Stimulated activated CD8-positive, alpha-beta memory T cell treated with anti-CD3 and anti-CD28 coated beads, Interleukin-12 subunit alpha, Interleukin-12 subunit beta, amount 100 ng/mL, for 1 hour (primary cell): ENCODE measurements around the gene SLC7A7.
A peak's percentile ranks its signal among the peaks of the same experiment; 100 is the strongest.
"Not testable (repeated sequence)": the region's sequence is repeated elsewhere in the genome, so short reads cannot be mapped to it uniquely, and the experiment has no call there.

Experiments used
- DNase-seq: peaks from one replicate; pipeline ENCODE4 v3.0.0-alpha.2; 2020; ENCODE audit warnings: low read depth

The SLC7A7 gene

DNA sequence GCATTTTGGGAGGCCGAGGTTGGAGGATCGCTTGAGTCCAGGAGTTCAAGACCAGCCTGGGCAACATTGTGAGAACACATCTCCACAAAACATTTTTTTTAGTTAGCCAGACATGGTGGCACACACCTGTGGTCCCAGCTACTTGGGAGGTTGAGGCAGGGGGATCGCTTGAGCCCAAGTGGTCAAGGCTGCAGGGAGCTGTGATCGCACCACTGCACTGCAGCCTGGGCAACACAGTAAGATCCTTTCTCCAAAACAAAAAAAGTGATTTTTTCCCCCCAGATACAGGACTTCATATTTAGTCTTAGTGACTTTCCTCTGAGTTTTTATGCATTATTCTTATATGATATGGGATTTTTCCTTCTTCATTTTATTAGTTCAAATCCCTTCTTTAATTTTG is 28.6 kb downstream of the SLC7A7 start:
- DNase-seq: no peak

DNA sequence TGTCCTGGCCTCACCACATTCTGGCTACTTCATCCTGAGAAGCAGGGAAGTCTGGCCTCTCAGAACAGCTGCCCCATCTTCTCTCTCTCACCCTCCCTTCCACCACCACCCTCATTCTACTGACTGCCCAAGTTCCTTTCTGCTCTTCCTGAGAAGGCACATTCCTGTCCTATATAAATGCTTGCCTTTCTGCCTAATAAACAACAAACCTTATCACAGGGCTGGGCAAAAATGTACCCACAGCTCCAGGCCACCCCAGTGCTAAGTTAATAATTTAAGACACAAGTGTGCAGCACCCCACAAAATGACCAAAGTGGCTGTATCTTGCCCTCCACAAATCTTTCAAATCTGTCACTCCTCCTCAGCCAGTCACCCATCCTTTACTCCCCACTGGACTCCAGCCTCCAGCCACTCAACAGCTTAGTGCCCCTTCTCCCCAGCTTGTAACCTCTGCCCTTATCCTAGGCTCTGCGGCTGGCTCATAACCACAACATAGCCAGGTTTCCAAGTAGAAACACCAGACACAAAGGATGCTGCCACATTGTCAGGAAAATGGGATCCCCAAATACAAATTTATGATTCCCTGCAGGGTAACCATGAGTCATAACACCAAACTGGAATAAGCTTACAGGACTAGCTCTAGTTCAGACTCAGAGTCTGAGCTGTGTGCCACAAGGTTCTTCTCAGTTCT is 33.8 kb downstream of the SLC7A7 start:
- DNase-seq: no peak

DNA sequence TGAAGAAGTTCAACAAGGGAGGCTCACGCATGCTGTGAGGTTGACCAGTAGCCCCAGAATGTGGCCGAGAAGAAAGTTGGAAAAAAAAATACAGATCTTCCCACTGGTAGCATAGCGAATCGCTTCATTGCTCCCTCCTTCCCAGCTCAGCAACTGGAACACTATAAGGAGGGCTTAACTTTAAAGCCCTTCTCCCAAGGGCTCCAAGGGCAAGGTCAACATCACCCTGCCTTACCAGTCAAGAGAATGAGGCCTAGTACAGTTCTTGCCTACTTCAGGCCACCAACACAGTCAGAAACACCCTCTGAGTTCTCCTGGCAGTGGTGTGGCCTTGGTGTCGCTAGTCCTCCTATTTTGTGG is 34.3 kb downstream of the SLC7A7 start:
- DNase-seq: no peak

DNA sequence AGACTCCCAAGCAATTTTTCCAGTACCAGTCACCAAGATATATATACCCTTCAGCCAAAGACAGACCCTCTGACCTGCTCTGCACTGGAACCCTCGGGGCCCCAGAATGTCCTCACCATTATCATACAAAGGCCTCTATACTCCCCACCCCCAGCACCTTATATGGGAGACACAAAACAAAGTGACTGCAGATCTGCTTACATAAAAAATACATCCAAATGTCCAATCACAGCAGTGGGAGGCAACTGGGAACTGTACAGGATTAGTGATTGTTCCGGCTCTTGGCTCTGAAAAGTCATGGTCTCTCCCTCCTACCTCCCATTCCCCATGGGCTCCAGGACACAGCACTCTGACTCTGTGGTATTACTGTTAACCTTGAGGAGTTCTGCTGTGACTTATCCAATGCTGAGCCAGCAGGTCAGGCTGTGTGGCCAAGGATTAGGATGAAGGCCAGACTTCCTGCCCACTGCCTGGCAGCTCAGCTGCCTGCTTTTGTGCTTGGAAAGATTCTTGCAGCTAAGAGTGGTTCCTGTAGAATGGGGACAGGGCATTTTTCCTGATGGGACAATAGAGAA is 35.0 kb downstream of the SLC7A7 start:
- no peak for DNase-seq

DNA sequence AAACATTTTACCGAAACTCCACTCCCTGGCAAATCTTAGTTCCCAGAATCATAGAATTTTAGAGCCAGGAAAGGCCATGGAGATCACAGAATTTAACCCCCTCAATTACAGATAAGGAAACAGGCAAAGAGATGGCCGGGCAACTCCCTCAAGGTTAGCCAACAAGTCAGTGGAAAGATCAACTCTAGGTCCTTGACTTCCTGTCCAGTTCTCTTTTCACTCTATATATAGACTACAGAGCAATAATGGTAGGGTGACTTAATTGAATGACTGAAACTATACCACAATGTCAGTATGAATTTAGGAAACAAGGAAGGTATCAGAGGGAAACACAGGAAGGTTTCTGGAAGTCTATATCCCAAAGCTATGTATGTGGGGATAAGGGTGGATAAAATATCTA is 37.2 kb downstream of the SLC7A7 start:
- DNase-seq: no peak

DNA sequence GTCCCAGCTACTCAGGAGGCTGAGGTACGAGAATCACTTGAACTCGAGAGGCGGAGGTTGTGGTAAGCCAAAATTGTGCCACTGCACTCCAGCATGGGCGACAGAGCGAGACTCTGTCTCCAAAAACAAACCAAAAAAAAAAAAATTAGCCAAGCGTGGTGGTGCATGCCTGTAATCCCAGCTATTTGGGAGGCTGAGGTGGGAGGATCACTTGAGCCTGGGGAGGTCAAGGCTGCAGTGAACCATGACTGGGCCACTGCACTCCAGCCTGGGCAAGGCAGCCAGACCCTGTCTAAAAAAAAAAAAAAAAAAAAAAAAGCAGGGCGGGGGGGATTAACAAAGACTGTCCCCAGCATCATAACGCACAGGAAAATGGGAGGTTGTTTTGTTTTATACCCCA is 38.4 kb downstream of the SLC7A7 start:
- DNase-seq: not testable (repeated sequence)

DNA sequence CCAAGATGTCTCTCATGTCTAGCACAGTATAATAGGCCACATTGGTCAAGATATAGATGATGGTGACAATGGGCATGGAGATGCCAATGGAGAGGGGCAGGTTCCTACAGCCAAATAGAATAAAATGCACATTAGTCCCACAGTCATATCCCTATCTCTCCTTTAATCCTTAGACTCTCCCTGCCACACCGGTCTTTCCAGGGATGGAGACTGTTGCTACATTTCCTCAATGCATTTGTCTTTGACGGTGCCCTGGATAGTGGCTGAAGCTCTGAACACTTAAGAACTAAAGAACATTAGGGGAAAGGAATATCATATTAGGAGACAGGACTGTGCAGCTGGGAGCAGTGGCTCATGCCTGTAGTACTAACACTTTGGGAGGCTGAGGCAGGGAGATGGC is 39.0 kb downstream of the SLC7A7 start:
- no peak for DNase-seq

DNA sequence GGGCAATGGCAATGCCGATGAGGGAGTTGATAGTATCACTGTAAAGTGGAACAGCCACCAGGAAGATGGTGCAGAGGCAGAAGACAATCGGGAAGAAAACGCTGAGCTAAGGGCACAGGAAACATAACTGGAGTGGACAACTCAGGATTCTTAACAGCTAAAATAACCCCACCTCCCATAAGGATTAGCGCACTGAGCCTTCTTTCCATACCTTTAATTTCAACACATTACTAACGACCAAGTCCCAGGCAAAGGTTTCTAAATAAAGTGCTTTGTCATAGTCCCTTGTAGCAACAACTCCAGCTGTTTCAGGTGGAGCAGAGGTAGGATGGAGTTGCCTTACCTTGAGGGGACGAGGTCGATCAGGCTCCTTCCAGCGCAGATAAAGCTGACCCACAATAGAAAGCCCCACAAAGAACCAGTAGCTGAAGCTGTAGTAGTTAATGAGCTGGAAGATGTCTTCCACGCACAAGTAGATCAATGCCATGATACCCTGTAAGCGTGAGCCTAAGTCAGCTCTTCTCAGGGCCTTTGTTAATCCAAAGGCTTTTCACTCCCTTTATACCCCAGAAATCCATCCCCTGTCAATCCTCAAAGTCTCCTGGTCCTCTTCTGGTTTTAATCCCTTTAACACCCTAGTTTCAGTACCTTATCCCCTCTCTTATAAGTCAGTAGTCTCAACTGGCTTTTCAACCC is 41.1 kb downstream of the SLC7A7 start:
- DNase-seq: no peak

DNA sequence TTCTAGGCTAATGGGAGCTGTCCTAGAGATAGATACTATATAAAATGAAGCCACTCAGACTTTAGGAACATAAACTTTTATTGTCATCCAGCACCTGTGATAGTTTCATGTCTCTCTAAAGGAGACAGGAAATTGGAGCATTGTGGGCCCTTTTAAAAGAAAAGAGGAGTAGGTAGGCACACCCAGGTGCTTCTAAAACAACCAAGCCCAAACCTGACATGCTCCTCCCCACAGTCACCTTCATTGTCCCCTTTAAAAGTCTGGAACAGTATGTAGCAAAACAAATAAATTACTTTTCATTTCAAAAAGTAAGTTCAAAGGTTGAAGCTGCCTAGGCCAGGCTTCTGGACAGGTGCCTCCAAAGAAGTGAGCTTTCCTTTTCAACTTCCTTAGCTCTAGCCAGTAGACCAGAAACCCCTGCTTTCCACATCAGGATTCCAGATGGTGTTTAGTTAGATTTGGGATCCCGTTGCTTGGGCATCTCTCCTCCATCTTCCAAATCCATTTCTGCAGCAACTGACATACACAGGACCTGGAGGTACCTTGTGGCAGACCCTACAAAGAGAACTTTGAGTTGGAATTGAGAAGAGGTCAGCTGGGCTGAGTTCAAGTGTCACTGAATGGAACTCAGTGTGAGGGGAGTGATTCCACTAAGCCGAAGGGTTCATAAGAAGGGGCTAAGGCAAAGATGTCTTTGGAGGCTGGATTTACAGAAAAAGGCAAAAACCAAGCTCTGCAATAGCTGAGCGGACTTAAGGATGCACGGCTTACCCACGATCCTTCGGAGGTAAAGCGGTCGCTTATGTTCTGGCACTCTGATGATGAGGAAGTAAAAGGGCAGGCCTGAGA is 41.8 kb downstream of the SLC7A7 start:
- no peak for DNase-seq

DNA sequence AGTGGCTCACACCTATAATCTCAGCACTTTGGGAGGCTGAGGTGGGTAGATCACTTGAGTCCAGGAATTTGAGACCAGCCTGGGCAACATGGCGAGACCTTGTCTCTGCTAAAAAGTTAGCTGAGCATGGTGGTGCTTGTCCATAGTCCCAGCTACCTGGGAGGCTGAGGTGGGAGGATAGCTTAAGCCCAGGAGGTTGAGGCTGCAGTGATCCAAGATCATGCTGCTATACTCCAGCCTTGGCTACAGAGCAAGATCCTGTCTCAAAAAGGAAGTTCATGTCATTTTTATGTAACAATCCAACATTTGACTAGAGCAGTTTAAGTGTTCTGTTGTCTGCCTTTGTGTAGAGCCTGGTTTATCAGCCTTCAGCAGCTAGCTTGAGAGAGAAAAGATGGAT is 42.5 kb downstream of the SLC7A7 start:
- no peak for DNase-seq

DNA sequence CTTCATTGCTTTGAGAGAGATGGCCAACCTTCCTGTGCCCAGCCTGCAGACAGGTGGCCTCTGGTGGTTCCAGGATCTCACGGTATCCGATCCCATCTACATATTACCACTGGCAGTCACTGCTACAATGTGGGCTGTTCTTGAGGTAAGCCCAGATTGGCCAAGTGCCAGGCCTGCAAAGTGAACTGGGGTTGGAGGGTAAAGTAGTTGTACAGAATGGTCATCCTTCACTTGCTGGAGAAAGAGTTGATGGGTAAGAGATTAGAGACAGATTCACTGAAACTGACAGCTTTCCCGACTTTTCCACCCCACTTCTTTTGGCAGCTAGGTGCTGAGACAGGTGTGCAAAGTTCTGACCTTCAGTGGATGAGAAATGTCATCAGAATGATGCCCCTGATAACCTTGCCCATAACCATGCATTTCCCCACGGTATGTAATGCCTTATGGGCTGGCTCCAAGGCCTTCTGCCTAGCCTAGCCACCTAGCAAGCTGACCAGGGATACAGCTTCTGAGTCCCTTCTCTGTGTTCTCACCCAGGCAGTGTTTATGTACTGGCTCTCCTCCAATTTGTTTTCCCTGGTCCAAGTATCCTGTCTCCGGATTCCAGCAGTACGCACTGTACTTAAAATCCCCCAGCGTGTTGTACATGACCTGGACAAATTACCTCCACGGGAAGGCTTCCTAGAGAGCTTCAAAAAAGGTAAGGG is 44.6 kb downstream of the SLC7A7 start:
- no peak for DNase-seq

DNA sequence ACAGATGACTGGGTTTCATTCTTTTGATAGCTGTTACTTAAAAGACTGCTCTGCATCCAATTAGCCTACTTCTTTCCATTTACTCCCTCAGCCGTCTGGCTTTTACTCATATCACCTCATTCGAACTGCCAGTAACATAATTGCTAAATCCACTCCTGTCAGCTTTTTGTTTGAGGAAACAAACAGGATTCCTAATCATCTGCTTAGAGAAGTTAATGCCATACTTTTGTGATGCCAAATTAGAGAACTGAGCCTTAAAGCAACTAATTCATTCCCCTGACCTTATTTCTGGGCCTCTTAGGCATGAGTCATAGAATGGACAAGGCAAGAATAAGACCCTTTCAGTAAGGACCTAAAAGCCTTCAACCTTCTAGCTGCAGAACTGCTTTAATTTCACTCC is 45.9 kb downstream of the SLC7A7 start:
- DNase-seq: no peak

DNA sequence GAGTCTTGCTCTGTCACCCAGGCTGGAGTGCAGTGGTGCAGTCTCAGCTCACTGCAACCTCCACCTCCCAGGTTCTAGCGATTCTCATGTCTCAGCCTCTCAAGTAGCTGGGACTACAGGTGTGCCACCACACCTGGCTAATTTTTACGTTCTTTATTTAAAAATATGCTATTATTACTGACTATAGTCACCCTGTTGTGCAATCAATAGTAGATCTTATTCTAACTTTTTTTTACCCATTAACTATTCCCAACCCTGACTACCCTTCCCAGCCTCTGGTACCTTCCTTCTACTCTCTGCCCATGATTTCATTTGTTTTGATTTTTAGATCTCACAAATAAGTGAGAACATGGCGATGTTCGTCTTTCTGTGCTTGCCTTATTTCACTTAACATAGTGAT is 46.3 kb downstream of the SLC7A7 start:
- DNase-seq: no peak

DNA sequence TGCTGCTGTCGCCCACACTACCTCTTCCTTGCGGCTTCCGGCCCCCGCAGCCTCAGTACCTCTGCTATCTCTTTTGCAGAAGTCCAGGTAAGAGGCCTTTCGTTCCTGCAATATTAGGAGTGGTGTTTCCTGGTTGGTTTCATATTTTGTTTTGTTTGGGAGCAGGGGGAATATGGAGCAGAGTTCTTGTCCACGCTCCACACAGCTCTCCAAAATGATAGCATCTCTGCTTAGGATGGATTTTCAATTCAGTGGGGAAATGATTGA is 48.0 kb downstream of the SLC7A7 start:
- DNase-seq: no peak

DNA sequence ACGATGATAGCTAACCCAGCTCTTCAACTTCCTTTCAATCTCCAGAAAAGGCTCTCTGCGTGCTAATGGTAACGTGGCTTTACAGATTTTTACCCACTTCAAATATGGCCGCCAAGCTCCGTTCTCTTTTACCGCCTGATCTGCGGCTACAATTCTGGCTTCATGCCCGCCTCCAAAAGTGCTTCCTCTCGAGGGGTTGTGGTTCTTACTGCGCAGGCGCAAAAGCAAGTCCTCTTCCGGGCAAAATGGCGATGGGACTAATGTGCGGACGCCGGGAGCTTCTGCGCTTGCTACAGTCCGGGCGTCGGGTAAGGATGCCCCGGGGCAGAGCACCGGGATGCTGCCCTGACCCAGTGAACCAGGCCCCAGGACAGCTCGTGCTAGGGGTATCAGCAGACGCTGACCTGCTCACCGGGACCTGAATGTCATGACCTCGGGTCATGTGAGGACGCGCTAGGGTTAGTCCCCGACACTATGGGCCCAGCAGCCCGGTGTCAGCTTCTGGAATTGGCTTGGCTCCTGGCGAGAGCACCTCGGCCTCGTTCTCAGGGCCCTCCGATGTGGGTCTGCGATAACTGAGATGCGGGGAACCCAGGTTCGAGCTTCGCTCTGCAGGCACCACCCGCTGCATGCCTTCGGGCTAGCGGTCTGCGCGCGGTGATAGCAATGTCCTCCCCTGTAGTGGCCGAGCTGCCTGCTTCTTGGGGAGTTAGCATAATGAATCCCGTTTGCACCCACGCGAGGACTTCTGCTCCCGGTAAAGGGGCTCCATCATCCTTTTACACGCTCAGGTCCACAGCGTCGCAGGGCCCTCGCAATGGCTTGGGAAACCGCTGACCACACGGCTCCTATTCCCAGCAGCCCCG is 48.5 kb downstream of the SLC7A7 start, which contains the start of gene OXA1L:
TSS of gene OXA1L (plus strand) at position 232 of the 866 bp plus-strand sequence. CDS start at position 246, 14 bp downstream.
- peak; percentile 95 for DNase-seq

DNA sequence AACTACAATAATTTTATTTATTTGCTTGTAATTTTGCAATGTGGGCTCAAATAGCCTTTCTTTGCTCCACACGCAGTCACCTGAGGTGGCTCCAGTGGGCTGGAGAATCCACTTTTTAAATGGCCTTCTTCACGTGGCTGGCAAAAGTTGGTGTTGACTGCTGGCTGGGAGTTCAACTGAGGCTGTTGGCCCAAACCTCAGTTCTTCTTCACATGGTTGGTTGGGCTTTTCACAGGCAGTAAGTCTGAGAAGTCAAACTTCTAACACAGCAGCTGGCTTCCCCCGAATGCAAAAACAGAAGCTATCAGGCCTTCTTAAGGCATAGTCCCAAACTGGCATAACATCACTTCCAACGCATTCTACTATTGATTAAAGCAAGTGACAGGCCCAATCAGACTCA is 50.9 kb downstream of the SLC7A7 start:
- no peak for DNase-seq

DNA sequence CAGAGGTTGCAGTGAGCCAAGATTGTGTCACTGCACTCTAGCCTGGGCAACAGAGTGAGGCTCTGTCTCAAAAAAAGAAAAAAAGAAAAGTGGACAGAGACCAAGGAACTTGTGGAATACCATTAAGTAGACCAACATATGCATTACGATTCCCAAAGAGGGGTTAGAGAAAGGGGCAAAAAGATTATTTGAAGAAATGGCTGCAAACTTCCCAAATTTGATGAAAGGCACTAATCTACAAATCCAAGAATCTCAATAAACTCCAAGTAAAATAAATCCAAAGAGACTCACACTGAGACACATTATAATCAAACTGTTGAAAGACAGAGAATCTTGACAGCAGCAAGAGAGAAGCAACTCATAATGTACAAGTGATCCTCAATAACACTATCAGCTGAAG is 53.5 kb downstream of the SLC7A7 start:
- no peak for DNase-seq

DNA sequence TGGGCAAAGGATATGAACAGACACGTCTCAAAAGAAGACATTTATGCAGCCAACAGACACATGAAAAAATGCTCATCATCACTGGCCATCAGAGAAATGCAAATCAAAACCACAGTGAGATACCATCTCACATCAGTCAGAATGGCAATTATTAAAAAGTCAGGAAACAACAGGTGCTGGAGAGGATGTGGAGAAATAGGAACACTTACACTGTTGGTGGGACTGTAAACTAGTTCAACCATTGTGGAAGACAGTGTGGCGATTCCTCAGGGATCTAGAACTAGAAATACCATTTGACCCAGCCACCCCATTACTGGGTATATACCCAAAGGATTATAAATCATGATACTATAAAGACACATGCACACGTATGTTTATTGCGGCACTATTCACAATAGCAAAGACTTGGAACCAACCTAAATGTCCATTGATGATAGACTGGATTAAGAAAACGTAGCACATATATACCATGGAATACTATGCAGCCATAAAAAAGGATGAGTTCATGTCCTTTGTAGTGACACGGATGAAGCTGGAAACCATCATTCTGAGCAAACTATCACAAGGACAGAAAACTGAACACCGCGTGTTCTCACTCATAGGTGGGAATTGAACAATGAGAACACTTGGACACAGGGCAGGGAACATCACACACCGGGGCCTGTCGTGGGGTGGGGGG is 57.1 kb downstream of the SLC7A7 start:
- DNase-seq: not testable (repeated sequence)

DNA sequence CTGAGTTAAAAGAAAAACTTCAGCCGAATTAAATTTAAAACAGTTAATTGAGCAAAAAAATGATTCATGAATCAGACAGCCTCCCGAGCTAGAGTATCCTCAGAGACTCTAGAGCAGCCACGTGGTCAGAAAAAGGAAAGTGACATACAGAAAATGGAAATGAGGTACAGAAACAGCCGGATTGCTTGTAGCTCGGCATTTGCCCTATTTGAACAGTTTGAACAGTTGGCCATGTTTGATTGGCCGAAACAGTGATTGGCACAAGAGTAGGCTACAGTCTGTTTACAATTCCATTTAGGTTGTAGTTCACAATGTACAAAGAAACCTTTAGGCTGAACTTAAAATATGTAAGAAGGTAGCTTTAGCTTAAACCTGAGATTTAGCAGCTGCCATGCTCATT is 61.6 kb downstream of the SLC7A7 start:
- DNase-seq: no peak

DNA sequence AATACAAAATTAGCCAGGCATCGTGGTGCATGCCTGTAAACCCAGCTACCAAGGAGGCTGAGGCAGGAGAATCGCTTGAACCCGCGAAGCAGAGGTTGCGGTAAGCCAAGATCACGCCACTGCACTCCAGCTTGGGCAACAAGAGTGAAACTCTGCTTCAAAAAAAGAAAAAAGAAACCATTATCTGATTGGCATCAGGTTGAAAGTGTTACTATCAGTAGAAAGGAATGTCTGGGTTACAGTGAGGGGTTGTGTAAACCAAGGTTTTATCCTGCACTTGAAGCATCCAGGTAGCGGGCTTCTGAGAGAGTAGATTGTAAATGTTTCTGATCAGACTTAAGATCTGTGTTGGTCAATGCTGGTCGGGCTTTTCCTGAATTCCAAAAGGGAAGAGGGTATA is 62.8 kb downstream of the SLC7A7 start:
- no peak for DNase-seq

DNA sequence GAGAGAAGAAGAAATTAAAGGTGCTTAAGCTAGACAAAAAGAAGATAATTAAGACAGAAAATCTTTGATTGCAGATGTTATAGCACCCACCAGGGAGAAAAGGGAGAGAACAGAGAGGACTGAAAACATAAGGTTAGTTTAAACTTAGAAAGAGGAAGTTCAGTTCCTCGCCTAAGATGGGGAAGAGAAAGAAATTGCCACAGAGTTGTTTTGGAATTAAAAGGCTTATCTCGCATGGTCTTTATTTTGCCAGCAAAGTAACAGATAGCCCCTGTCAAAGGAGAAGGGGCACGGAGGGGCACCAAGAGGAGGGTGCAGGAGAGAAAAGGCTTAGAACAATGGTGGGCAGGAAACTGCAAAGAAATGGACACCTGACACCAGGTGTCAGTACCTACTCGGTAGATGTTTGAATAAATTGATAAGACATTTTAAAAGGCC is 66.6 kb downstream of the SLC7A7 start:
- DNase-seq: no peak
